HepG2 (cell line): ENCODE data around the gene PRCP. TPM values are rescaled to one million over a fixed set of nuclear protein-coding genes. Genes with fewer than 3 reads are reported as not detected.

Source experiments
- AHR ChIP-seq: IDR thresholded peaks from 2 replicates; pipeline ENCODE4 v1.6.1; 2018; ENCODE audit warnings: missing genetic modification reagents, missing compliant biosample characterization
- ARNT ChIP-seq: fragments of 450-650 bp; IDR thresholded peaks from 2 replicates; pipeline ENCODE4 v1.6.1; 2017
- ATF1 ChIP-seq: IDR thresholded peaks from 2 replicates; pipeline ENCODE4 v1.6.1; 2016; ENCODE audit warnings: mild to moderate bottlenecking, control low read depth
- CENPX ChIP-seq: sonication (generic); formaldehyde crosslinking; IDR thresholded peaks from 2 replicates; pipeline ENCODE4 v1.9.0; 2021; ENCODE audit warnings: mild to moderate bottlenecking, missing genetic modification reagents, moderate library complexity
- DMAP1 ChIP-seq: IDR thresholded peaks from 2 replicates; pipeline ENCODE4 v1.6.1; 2016
- DRAP1 ChIP-seq: IDR thresholded peaks from 2 replicates; pipeline ENCODE4 v1.6.1; 2016; ENCODE audit warnings: missing genetic modification reagents, missing compliant biosample characterization
- HOXA3 ChIP-seq: sonication (generic); formaldehyde crosslinking; IDR thresholded peaks from 2 replicates; pipeline ENCODE4 v1.5.0; 2020; ENCODE audit warnings: missing genetic modification reagents
- KDM3A ChIP-seq: IDR thresholded peaks from 2 replicates; pipeline ENCODE4 v1.6.1; 2018; ENCODE audit warnings: low read depth, missing compliant biosample characterization
- NR2F6 ChIP-seq, 2 experiments: IDR thresholded peaks; 2 replicates each; pipeline ENCODE4 v1.6.1; 2016; ENCODE audit warnings: antibody characterized with exemption in 1 of 2, mild to moderate bottlenecking in 1 of 2
- RFX3 ChIP-seq: IDR thresholded peaks from 2 replicates; pipeline ENCODE4 v1.6.1; 2016; ENCODE audit warnings: missing biosample characterization, missing genetic modification reagents
- SOX5 ChIP-seq: IDR thresholded peaks from 2 replicates; pipeline ENCODE4 v1.6.1; 2016; ENCODE audit warnings: borderline replicate concordance
- TAF1 ChIP-seq: sonication (generic); formaldehyde crosslinking; IDR thresholded peaks from 2 replicates; pipeline ENCODE4 v1.4.0; 2020; ENCODE audit warnings: missing genetic modification reagents
- ZBTB21 ChIP-seq: sonication (generic); formaldehyde crosslinking; IDR thresholded peaks from 2 replicates; pipeline ENCODE4 v1.4.0; 2020; ENCODE audit warnings: missing genetic modification reagents
- ZMYM2 ChIP-seq: sonication (generic); formaldehyde crosslinking; IDR thresholded peaks from 2 replicates; pipeline ENCODE4 v1.8.0; 2022; ENCODE audit warnings: mild to moderate bottlenecking, missing genetic modification reagents
- ZNF12 ChIP-seq: sonication (generic); formaldehyde crosslinking; IDR thresholded peaks from 2 replicates; pipeline ENCODE4 v1.5.0; 2020; ENCODE audit warnings: missing genetic modification reagents
- ZNF274 ChIP-seq: sonication (generic); formaldehyde crosslinking; IDR thresholded peaks from 2 replicates; pipeline ENCODE4 v1.5.1; 2020; ENCODE audit warnings: mild to moderate bottlenecking, missing genetic modification reagents
- ZNF343 ChIP-seq: sonication (generic); formaldehyde crosslinking; IDR thresholded peaks from 2 replicates; pipeline ENCODE4 v1.4.0; 2020; ENCODE audit warnings: mild to moderate bottlenecking, missing genetic modification reagents
- ZNF350 ChIP-seq: sonication (generic); formaldehyde crosslinking; IDR thresholded peaks from 2 replicates; pipeline ENCODE4 v1.4.0; 2020; ENCODE audit warnings: mild to moderate bottlenecking, low read depth, missing genetic modification reagents, borderline replicate concordance
- ZNF790 ChIP-seq: sonication (generic); formaldehyde crosslinking; IDR thresholded peaks from 2 replicates; pipeline ENCODE4 v1.8.0; 2022; ENCODE audit warnings: missing genetic modification reagents, mild to moderate bottlenecking, borderline replicate concordance
- polyA plus RNA-seq, 8 experiments: library from polyadenylated mRNA; depleted of rRNA in 3 of 8; stranded (reverse) in 7 of 8; unstranded in 1 of 8; fragments of >200 nt; fragmentation: Illumina TruSeq in 4 of 8; extraction: Trizol in 4 of 8; gene quantifications; 2 replicates each; pipeline versions ENCODE4 v1.2.1 to v1.2.3, GENCODE V29; 2011 to 2016; ENCODE audit warnings: low read depth in 4 of 8, missing spikeins in 1 of 8, mixed read lengths in 1 of 8; ENCODE audit not compliant: insufficient read depth in 1 of 8
- total RNA-seq, 5 experiments: library from RNA; depleted of rRNA; stranded (reverse); fragments of >200 nt; fragmentation: Illumina TruSeq; extraction: Trizol; gene quantifications; 2 replicates each; pipeline ENCODE4 v1.2.3, GENCODE V29; 2016; ENCODE audit warnings: low read depth in 1 of 5
- TF ChIP-seq, protein P1 (sequence below): sonication (generic); formaldehyde crosslinking; conservative IDR thresholded peaks from 2 replicates; pipeline ENCODE4 v1.5.0; 2020; ENCODE audit warnings: missing genetic modification reagents
- TF ChIP-seq, protein P2 (sequence below): sonication (generic); formaldehyde crosslinking; IDR thresholded peaks from 2 replicates; pipeline ENCODE4 v1.4.0; 2020; ENCODE audit warnings: missing genetic modification reagents

Gene PRCP
- total and polyA plus RNA-seq, 2 of the 13 experiments (the other 11 are each of a cell fraction or from before 2014, with no cell fraction given) = 84.2 to 105 TPM

GRCh38 chr11:82900277-82901164 lies at the start of gene PRCP (continued):
- TF ChIP-seq, protein P1, sequence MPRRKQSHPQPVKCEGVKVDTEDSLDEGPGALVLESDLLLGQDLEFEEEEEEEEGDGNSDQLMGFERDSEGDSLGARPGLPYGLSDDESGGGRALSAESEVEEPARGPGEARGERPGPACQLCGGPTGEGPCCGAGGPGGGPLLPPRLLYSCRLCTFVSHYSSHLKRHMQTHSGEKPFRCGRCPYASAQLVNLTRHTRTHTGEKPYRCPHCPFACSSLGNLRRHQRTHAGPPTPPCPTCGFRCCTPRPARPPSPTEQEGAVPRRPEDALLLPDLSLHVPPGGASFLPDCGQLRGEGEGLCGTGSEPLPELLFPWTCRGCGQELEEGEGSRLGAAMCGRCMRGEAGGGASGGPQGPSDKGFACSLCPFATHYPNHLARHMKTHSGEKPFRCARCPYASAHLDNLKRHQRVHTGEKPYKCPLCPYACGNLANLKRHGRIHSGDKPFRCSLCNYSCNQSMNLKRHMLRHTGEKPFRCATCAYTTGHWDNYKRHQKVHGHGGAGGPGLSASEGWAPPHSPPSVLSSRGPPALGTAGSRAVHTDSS (CRISPR knock-in tag) = no peak
- no peak for TF ChIP-seq AHR
- TF ChIP-seq HOXA3 (CRISPR knock-in tag) = peak; percentile 53; the same call in 1 of the 2 replicates
- TF ChIP-seq ATF1 (CRISPR knock-in tag) = peak; percentile 61; the same call in 1 of the 2 replicates
- TF ChIP-seq ZNF343 (CRISPR knock-in tag) = peak; percentile 87
- TF ChIP-seq NR2F6 (IDR thresholded peaks at IDR 0.05) = no peak
- peak; percentile 24; the same call in 1 of the 2 replicates for TF ChIP-seq NR2F6 (CRISPR knock-in tag; IDR thresholded peaks at IDR 0.05)
- TF ChIP-seq ZBTB21 (CRISPR knock-in tag) = no peak
- peak; percentile 88 for TF ChIP-seq ZNF274 (CRISPR knock-in tag)
- no peak for TF ChIP-seq ZNF12 (CRISPR knock-in tag)
- TF ChIP-seq, protein P2, sequence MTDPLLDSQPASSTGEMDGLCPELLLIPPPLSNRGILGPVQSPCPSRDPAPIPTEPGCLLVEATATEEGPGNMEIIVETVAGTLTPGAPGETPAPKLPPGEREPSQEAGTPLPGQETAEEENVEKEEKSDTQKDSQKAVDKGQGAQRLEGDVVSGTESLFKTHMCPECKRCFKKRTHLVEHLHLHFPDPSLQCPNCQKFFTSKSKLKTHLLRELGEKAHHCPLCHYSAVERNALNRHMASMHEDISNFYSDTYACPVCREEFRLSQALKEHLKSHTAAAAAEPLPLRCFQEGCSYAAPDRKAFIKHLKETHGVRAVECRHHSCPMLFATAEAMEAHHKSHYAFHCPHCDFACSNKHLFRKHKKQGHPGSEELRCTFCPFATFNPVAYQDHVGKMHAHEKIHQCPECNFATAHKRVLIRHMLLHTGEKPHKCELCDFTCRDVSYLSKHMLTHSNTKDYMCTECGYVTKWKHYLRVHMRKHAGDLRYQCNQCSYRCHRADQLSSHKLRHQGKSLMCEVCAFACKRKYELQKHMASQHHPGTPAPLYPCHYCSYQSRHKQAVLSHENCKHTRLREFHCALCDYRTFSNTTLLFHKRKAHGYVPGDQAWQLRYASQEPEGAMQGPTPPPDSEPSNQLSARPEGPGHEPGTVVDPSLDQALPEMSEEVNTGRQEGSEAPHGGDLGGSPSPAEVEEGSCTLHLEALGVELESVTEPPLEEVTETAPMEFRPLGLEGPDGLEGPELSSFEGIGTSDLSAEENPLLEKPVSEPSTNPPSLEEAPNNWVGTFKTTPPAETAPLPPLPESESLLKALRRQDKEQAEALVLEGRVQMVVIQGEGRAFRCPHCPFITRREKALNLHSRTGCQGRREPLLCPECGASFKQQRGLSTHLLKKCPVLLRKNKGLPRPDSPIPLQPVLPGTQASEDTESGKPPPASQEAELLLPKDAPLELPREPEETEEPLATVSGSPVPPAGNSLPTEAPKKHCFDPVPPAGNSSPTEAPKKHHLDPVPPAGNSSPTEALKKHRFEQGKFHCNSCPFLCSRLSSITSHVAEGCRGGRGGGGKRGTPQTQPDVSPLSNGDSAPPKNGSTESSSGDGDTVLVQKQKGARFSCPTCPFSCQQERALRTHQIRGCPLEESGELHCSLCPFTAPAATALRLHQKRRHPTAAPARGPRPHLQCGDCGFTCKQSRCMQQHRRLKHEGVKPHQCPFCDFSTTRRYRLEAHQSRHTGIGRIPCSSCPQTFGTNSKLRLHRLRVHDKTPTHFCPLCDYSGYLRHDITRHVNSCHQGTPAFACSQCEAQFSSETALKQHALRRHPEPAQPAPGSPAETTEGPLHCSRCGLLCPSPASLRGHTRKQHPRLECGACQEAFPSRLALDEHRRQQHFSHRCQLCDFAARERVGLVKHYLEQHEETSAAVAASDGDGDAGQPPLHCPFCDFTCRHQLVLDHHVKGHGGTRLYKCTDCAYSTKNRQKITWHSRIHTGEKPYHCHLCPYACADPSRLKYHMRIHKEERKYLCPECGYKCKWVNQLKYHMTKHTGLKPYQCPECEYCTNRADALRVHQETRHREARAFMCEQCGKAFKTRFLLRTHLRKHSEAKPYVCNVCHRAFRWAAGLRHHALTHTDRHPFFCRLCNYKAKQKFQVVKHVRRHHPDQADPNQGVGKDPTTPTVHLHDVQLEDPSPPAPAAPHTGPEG = 0 out of 2 replicates have a peak, but pooled peaks have one; percentile 50
- TF ChIP-seq KDM3A (CRISPR knock-in tag) = no peak
- no peak for TF ChIP-seq SOX5 (CRISPR knock-in tag)
- TF ChIP-seq CENPX (CRISPR knock-in tag) = no peak
- peak; percentile 53; the same call in 1 of the 2 replicates for TF ChIP-seq DMAP1 (CRISPR knock-in tag)
- TF ChIP-seq RFX3 (CRISPR knock-in tag) = no peak
- TF ChIP-seq ZNF350 (CRISPR knock-in tag) = peak; percentile 18
- peak; percentile 91 for TF ChIP-seq TAF1
- TF ChIP-seq DRAP1 = peak; percentile 76
- TF ChIP-seq ARNT = no peak
- 0 out of 2 replicates have a peak, but pooled peaks have one; percentile 5 for TF ChIP-seq ZMYM2
- 0 out of 2 replicates have a peak, but pooled peaks have one; percentile 33 for TF ChIP-seq ZNF790 (CRISPR knock-in tag)
